ENCODE data around the gene ATF5. TPM values are rescaled to one million over a fixed set of nuclear protein-coding genes. Genes with fewer than 3 reads are reported as not detected.

Gene ATF5, protein sequence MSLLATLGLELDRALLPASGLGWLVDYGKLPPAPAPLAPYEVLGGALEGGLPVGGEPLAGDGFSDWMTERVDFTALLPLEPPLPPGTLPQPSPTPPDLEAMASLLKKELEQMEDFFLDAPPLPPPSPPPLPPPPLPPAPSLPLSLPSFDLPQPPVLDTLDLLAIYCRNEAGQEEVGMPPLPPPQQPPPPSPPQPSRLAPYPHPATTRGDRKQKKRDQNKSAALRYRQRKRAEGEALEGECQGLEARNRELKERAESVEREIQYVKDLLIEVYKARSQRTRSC
- 19.9 and 30.4 TPM in 2 replicates for total RNA-seq

DNA sequence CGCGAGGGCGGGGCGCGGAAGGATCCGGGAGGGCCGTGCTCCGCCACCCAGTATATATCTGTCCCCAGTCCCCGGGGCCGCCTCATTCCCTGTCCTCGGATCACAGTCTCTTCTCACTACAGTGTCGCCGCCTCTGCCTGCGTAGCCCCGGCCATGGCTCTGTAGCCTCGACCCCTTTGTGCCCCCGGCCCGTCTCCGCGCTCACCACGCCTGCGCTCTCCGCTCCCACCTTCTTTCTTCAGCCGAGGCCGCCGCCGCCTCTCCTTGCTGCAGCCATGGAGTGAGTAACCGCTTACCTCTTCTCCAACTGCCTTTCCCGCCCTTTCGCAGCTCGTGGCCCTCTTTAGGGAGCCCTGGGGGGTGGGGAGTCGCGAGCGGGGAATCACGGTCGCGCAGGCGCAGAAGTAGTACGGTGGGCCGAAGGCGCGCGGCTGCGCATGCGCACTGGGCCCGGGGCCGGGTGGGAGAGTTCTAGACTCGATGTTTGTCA lies at the start of gene ATF5, which contains the start of gene NUP62:
TSS of gene ATF5 (plus strand) at position 85 of the 490 bp plus-strand sequence. CDS start 1,646 bp downstream, outside the sequence.
TSS of gene NUP62 (minus strand) at position 384 of the 490 bp plus-strand sequence. CDS start 19,697 bp downstream, outside the sequence.

DNA sequence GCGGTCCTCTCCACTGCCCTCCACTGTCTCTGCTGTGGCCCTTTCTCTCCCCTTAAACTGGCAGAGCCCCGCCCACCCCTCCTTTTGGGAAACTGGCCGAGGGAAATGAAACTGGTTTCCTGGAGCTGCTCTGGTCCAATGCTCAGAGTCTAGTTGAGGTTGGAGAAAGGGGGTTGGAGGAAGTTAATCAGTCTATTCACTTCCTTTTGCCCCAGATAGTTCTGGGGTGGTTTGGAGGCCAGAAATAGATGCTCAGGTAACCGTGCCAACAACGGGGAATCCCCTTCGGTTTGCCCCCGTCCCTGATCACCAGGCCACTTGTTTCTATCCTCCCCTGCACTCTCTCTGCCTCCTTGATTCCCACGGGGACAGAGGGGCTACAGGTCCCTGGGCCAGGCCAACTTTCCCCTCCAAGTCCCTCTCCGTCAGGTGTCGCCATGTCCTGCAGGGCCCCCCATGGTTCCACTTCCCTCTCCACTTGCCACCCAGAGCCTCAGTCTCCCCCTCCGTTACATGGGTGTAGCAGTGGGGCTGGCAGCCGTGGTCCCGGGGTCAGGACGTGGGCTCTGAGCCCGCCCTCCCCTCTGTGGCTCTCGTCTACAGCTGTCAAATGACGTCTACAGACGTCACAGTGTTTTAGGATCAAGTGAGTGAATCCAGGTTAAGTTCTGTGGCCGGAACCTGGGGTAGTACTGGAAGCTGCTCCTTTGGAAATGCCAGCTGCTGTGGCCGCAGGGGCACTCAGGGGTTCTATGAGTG lies 32.0 kb upstream of the ATF5 start, which contains the start of gene IL4I1:
TSS of gene IL4I1 (minus strand) at position 25 of the 759 bp plus-strand sequence. CDS start 727 bp downstream, outside the sequence.

DNA sequence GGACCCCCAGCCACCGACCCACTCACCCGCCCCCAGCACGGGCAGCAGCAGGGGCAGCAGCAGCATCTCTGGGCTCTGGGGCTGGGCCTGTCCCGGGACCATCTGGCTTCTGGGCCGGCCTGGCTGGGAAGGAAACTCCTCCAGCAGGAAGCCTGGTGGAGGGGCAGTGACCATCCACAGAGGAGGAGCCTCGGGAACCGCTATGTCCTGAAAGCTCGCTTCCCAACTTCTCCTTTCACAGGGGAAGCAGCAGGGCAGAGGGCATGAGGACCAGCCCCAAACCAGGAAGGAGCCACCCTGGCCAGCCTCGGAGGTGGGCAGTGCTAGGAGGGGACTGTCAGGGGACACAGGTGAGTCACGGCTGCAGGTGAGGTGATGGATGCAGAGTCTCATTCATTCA lies 32.0 kb downstream of the ATF5 start, which contains the start of gene SIGLEC11:
TSS of gene SIGLEC11 (minus strand) at position 193 of the 400 bp plus-strand sequence. CDS start at position 102, 91 bp downstream.

Other genes with a start within 250 kb of the ATF5 start
- gene ADM5, start 239.6 kb upstream of the ATF5 start, total RNA-seq: 0.44 and 0.83 TPM in 2 replicates
- gene CPT1C, start 238.1 kb upstream of the ATF5 start, total RNA-seq: 29.7 and 37.5 TPM in 2 replicates
- 0.17 and 0.44 TPM in 2 replicates for gene TSKS, start 165.9 kb upstream of the ATF5 start, total RNA-seq
- 110 and 154 TPM in 2 replicates for gene AP2A1, start 162.2 kb upstream of the ATF5 start, total RNA-seq
- gene FUZ, start 115.9 kb upstream of the ATF5 start, total RNA-seq: 30.4 and 46.0 TPM in 2 replicates
- gene MED25, start 110.9 kb upstream of the ATF5 start, total RNA-seq: 17.7 and 26.9 TPM in 2 replicates
- 58.6 and 81.0 TPM in 2 replicates for gene PTOV1, start 78.0 kb upstream of the ATF5 start, total RNA-seq
- gene PNKP, start 61.6 kb upstream of the ATF5 start, total RNA-seq: 43.3 and 55.9 TPM in 2 replicates
- 11.8 and 18.9 TPM in 2 replicates for gene AKT1S1, start 51.9 kb upstream of the ATF5 start, total RNA-seq
- gene TBC1D17, start 51.5 kb upstream of the ATF5 start, total RNA-seq: 21.4 and 24.8 TPM in 2 replicates
- gene IL4I1, start 32.3 kb upstream of the ATF5 start, total RNA-seq: 1.0 and 1.3 TPM in 2 replicates
- 28.1 TPM in 2 replicates for gene NUP62, start 299 bp downstream of the ATF5 start, total RNA-seq
- not detected in 2 replicates for gene SIGLEC11, start 32.0 kb downstream of the ATF5 start, total RNA-seq
- 32.9 and 34.4 TPM in 2 replicates for gene VRK3, start 96.2 kb downstream of the ATF5 start, total RNA-seq
- 5.6 and 6.0 TPM in 2 replicates for gene ZNF473, start 96.8 kb downstream of the ATF5 start, total RNA-seq
- gene IZUMO2, start 234.1 kb downstream of the ATF5 start, total RNA-seq: not detected in 2 replicates

Data from smooth muscle cell of trachea (primary cell).